ENCODE measurements around the gene MRPL2. TPM values are rescaled to one million over a fixed set of nuclear protein-coding genes. Genes with fewer than 3 reads are reported as not detected.

The MRPL2 gene
- total RNA-seq, 1 donor from 2014 or later = 45.7 TPM

DNA sequence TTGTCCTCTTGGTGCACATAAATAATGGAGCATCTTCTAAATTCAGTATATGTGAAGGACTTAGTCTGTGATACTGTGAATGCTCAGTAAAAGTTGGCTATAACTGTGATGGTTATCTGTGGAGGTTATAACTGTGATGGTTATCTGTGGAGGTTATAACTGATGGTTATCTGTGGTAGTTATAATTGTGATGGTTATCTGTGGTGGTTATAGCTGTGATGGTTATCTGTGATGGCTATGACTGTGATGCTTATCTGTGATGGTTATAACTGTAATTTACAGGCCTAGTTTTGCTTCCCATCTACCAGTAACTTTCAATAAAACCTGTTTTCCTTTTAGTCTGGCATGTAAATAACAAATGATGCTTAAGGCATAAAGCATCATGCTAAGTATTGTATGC is 33.4 kb upstream of the MRPL2 start:
- Mint-ChIP-seq H3K27ac (ENCODE audit: unreplicated experiment) (no peak overlapping the region), H3K36me3 (ENCODE audit: low read depth) (no peaks in the 10 kb centered on the region), H3K4me3 (peak overlapping the region; percentile 5), H3K27me3 (ENCODE audit: low read depth) (no peaks in the 10 kb centered on the region), H3K9me3 (no peaks in the 10 kb centered on the region), H3K4me1 (peaks cover 66% of the 10 kb centered on the region)
- TF ChIP-seq, protein P1, sequence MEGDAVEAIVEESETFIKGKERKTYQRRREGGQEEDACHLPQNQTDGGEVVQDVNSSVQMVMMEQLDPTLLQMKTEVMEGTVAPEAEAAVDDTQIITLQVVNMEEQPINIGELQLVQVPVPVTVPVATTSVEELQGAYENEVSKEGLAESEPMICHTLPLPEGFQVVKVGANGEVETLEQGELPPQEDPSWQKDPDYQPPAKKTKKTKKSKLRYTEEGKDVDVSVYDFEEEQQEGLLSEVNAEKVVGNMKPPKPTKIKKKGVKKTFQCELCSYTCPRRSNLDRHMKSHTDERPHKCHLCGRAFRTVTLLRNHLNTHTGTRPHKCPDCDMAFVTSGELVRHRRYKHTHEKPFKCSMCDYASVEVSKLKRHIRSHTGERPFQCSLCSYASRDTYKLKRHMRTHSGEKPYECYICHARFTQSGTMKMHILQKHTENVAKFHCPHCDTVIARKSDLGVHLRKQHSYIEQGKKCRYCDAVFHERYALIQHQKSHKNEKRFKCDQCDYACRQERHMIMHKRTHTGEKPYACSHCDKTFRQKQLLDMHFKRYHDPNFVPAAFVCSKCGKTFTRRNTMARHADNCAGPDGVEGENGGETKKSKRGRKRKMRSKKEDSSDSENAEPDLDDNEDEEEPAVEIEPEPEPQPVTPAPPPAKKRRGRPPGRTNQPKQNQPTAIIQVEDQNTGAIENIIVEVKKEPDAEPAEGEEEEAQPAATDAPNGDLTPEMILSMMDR (conservative IDR thresholded peaks at IDR 0.05) = no peak
- no peak for DNase-seq (ENCODE audit: low read depth, low spot score)

- TF ChIP-seq, protein P1 (conservative IDR thresholded peaks at IDR 0.05) = no peak
- Mint-ChIP-seq H3K4me3 (no peak overlapping the region), H3K4me1 (peaks cover 56% of the 10 kb centered on the region), H3K27me3 (ENCODE audit: low read depth) (no peaks in the 10 kb centered on the region), H3K36me3 (ENCODE audit: low read depth) (no peaks in the 10 kb centered on the region), H3K27ac (ENCODE audit: unreplicated experiment) (no peak overlapping the region), H3K9me3 (no peaks in the 10 kb centered on the region)
- DNase-seq (ENCODE audit: low read depth, low spot score) = no peak
Measured at GRCh38 chr6:43091436-43091991, 32.3 kb upstream of the MRPL2 start.

DNA sequence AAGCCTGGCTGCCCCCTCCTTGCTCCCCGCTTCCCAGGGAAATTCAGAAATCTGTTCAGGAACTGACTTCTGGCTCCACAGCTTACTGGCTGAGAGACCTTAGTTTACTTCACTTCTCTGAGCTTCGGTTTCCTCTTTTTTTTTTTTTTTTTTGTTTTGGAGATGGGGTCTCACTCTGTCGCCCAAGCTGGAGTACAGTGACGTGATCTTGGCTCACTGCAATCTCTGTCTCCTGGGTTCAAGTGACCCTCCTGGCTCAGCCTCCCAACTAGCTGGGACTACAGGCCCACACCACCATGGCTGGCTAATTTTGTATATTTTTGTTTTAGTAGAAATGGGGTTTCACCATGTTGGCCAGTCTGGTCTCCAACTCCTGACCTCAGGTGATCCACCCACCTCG is 31.8 kb upstream of the MRPL2 start:
- TF ChIP-seq, protein P1 (conservative IDR thresholded peaks at IDR 0.05) = no peak
- Mint-ChIP-seq H3K36me3 (ENCODE audit: low read depth) (no peaks in the 10 kb centered on the region), H3K4me1 (peaks cover 51% of the 10 kb centered on the region), H3K27ac (ENCODE audit: unreplicated experiment) (no peak overlapping the region), H3K27me3 (ENCODE audit: low read depth) (no peaks in the 10 kb centered on the region), H3K9me3 (no peaks in the 10 kb centered on the region), H3K4me3 (no peak overlapping the region)
- DNase-seq (ENCODE audit: low read depth, low spot score) = no peak

DNA sequence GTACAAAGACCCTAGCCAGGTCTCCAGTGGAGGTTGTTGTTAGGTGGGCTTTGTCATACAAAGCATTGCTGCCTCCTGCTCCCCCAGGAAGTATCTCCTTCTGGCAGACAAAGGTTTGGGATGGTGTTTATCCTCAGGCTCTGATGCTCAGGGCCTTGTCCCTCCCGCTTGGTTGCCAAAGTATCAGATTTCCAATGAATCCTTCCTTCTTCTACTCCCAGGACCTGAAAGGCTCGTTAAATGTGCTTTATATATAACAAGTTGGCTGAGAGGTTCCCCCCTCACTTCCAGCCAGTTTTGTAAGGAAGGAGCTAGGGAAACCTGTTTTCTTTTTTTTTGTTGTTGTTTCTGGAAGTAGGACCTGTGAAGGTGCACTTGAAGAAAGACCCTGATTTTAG is 31.3 kb upstream of the MRPL2 start:
- TF ChIP-seq, protein P1 (conservative IDR thresholded peaks at IDR 0.05) = no peak
- Mint-ChIP-seq H3K4me1 (peaks cover 47% of the 10 kb centered on the region), H3K9me3 (no peaks in the 10 kb centered on the region), H3K27me3 (ENCODE audit: low read depth) (no peaks in the 10 kb centered on the region), H3K27ac (ENCODE audit: unreplicated experiment) (no peak overlapping the region), H3K36me3 (ENCODE audit: low read depth) (no peaks in the 10 kb centered on the region), H3K4me3 (no peak overlapping the region)
- no peak for DNase-seq (ENCODE audit: low read depth, low spot score)

DNA sequence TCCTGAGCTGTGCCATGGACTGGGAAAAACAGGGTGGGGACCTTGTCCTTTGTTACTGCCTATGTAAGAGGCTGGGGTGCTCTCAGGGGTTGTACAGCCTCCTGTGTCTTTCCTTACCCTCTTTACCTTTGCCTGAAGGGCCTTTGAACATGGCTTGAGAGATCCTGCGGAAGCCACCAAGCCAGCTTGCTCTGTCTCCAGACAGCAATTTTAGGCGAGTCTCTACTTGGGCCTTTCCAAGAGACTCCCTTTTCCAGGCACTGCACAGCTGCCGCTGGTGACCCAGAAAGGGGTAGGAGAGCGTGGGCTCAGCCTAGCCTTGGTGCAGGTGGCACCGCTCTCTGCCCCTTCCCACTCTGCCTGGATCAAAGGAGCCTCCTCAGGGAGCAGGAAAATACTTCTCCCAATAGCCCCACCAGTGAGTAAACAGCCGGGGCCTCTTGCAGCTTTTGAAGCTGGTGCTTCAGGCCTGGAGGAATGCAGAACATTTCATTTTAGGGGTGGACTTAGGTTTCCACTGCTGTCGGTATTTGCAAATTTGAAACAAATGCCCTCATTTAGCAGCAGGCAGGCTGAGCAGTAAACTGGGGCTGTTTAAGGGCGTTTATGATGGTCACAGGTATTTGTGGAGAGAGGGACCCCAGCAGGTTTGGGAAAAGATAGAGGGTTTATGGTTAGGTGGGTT is 30.8 kb upstream of the MRPL2 start:
- Mint-ChIP-seq H3K27me3 (ENCODE audit: low read depth) (no peaks in the 10 kb centered on the region), H3K4me1 (peaks cover 42% of the 10 kb centered on the region), H3K9me3 (no peaks in the 10 kb centered on the region), H3K27ac (ENCODE audit: unreplicated experiment) (peak overlapping the region; percentile 50), H3K36me3 (ENCODE audit: low read depth) (no peaks in the 10 kb centered on the region), H3K4me3 (no peak overlapping the region)
- TF ChIP-seq, protein P1 (conservative IDR thresholded peaks at IDR 0.05) = no peak
- DNase-seq (ENCODE audit: low read depth, low spot score) = no peak
